ENCODE data around the gene REG1B. TPM values are rescaled to one million over a fixed set of nuclear protein-coding genes. Genes with fewer than 3 reads are reported as not detected.

The REG1B gene
- total and polyA plus RNA-seq, 9 of the 15 experiments (the other 6 are each of a cell fraction or from before 2014, with no cell fraction given), result 0.15 to 2.0 TPM; not detected in 7

- no peak for TF ChIP-seq GMEB1 (CRISPR knock-in tag; IDR thresholded peaks at IDR 0.05)
- TF ChIP-seq STAT5B (CRISPR knock-in tag; IDR thresholded peaks at IDR 0.05), result no peak
- TF ChIP-seq ARID3A (IDR thresholded peaks at IDR 0.05; ENCODE audit: borderline replicate concordance, low read depth, low read length), result no peak
- TF ChIP-seq CBFA2T3 (IDR thresholded peaks at IDR 0.05), result no peak
- TF ChIP-seq SRSF3 (IDR thresholded peaks at IDR 0.05; ENCODE audit: insufficient read depth, low read length), result no peak
- TF ChIP-seq NR1H2 (CRISPR knock-in tag; IDR thresholded peaks at IDR 0.05), result no peak
- TF ChIP-seq ZNF175 (CRISPR knock-in tag; IDR thresholded peaks at IDR 0.05; ENCODE audit: low read depth), result no peak
- TF ChIP-seq BCL6 (CRISPR knock-in tag; IDR thresholded peaks at IDR 0.05), result no peak
- TF ChIP-seq PHTF2 (CRISPR knock-in tag; IDR thresholded peaks at IDR 0.05), result no peak
- TF ChIP-seq NFATC3 (IDR thresholded peaks at IDR 0.05), result no peak
- no peak for TF ChIP-seq NFE2 (IDR thresholded peaks at IDR 0.05; ENCODE audit: low read depth)
- no peak for TF ChIP-seq NR3C1 (CRISPR knock-in tag; IDR thresholded peaks at IDR 0.05)
- TF ChIP-seq HMBOX1 (IDR thresholded peaks at IDR 0.05), result no peak
- TF ChIP-seq SNIP1 (IDR thresholded peaks at IDR 0.05; ENCODE audit: low read depth), result no peak
Observed at GRCh38 chr2:79129804-79130203, 42.0 kb upstream of the REG1B start (continued).

Measured in K562 (cell line).